B cell (primary cell): ENCODE results near the gene REST.

ENCODE experiments used
- CTCF ChIP-seq: fragments of 200-600 bp; IDR thresholded peaks from one replicate; pipeline ENCODE4 v1.8.0; 2022; ENCODE audit warnings: antibody characterized with exemption, mild to moderate bottlenecking
- EZH2 ChIP-seq: IDR thresholded peaks from 2 replicates; pipeline ENCODE4 v1.6.1; 2012; ENCODE audit warnings: borderline replicate concordance, low read depth, mild to moderate bottlenecking, moderate library complexity, low read length; ENCODE audit not compliant: insufficient read depth, poor library complexity, severe bottlenecking

DNA sequence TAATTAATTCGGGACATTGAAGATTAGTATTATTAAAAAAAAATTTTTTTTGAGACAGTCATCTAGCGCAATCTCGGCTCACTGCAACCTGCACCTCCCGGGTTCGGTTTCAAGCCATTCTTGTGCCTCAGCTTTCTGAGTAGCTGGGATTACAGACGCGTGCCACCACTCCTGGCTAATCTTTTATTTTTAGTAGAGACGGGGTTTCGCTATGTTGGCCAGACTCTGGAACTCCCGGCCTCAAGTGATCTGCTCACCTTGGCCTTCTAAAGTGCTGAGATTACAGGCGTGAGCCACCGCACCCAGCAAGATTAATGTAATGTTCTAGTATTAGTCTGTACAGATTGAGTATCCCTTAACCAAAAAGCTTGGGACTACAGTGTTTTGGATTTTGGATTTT, 32.7 kb downstream of the REST start:
- TF ChIP-seq CTCF (no peak), EZH2 (no peak)
